Bronchial epithelial cell (primary cell): ENCODE results near the gene NXN. TPM values are rescaled to one million over a fixed set of nuclear protein-coding genes. Genes with fewer than 3 reads are reported as not detected.
"Not testable (repeated sequence)": the region's sequence is repeated elsewhere in the genome, so short reads cannot be mapped to it uniquely, and the experiment has no call there.

Experiments
- DNase-seq: peaks from one replicate; pipeline ENCODE4 v3.0.0-alpha.2; 2010; ENCODE audit warnings: low read depth
- FAIRE-seq: peaks from 2 replicates; lab custom pipeline; 2011; peaks lifted over from hg19 to GRCh38; lab: Jason Lieb, UNC
- H3K27me3 ChIP-seq: 2 replicates; pipeline ENCODE4 v1.5.1; 2011; ENCODE audit warnings: low read length; ENCODE audit not compliant: control insufficient read depth, insufficient read depth
- H3K36me3 ChIP-seq: 2 replicates; pipeline ENCODE4 v1.5.1; 2011; ENCODE audit warnings: low read length; ENCODE audit not compliant: control insufficient read depth, insufficient read depth
- H3K4me3 ChIP-seq: 2 replicates; pipeline ENCODE4 v1.5.1; 2011; ENCODE audit warnings: mild to moderate bottlenecking, low read depth, low read length, control low read depth
- total RNA-seq: library from RNA; depleted of rRNA; stranded (reverse); fragments of >200 nt; gene quantifications from 2 replicates; pipeline ENCODE4 v1.2.1, GENCODE V29; 2014
- TF ChIP-seq, protein P1 (sequence below): IDR thresholded peaks from 2 replicates; pipeline ENCODE4 v1.5.1; 2011; ENCODE audit warnings: mild to moderate bottlenecking, moderate library complexity, low read length, control low read depth, inconsistent platforms; ENCODE audit not compliant: insufficient read depth, severe bottlenecking

The NXN gene
- total RNA-seq, 1 donor from 2014 or later: 70.3 TPM

DNA sequence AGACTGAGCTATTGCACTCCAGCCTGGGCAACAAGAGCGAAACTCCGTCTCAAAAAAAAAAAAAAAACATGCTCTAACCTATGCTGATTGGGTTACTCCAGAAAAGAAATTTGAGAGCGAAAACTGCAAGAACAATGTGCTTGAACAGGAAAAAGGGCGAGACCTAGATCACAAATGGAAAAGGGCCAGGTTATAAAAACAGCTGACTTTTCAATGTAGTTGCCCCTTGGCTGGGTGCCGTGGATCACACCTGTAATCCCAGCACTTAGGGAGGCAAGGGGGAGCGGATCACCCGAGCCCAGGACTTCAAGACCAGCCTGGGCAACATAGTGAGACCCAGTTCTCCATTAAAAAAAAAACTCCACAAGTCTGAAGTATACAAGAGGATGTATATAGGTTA lies 148.6 kb downstream of the NXN start:
- TF ChIP-seq, protein P1, sequence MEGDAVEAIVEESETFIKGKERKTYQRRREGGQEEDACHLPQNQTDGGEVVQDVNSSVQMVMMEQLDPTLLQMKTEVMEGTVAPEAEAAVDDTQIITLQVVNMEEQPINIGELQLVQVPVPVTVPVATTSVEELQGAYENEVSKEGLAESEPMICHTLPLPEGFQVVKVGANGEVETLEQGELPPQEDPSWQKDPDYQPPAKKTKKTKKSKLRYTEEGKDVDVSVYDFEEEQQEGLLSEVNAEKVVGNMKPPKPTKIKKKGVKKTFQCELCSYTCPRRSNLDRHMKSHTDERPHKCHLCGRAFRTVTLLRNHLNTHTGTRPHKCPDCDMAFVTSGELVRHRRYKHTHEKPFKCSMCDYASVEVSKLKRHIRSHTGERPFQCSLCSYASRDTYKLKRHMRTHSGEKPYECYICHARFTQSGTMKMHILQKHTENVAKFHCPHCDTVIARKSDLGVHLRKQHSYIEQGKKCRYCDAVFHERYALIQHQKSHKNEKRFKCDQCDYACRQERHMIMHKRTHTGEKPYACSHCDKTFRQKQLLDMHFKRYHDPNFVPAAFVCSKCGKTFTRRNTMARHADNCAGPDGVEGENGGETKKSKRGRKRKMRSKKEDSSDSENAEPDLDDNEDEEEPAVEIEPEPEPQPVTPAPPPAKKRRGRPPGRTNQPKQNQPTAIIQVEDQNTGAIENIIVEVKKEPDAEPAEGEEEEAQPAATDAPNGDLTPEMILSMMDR: no peak
- FAIRE-seq: no peak
- no peaks in the 10 kb centered on the region for H3K27me3 ChIP-seq
- H3K36me3 ChIP-seq: peaks cover 4% of the 10 kb centered on the region
- DNase-seq: no peak
- no peak overlapping the region for H3K4me3 ChIP-seq

DNA sequence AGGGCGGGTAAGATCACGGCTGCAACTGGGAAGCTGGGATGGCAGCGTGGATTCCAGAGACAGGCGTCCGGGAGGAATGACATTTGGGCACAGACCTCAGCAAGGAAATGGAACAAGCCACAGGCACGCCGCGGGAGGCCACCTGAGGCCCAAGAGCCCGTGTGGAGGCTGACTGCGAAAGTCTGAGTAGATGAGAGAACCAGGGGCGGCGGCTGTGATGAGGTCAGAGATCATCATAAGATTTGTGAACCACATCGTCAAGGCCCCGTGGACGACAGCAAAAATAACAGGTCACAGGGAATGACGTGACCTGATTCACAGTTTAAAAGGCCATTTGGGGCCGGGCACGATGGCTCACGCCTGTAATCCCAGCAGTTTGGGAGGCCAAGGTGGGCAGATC lies 149.2 kb downstream of the NXN start:
- Histone ChIP-seq H3K36me3 (peaks cover 5% of the 10 kb centered on the region), H3K27me3 (no peaks in the 10 kb centered on the region), H3K4me3 (no peak overlapping the region)
- DNase-seq (no peak), FAIRE-seq (no peak)
- TF ChIP-seq, protein P1: no peak

DNA sequence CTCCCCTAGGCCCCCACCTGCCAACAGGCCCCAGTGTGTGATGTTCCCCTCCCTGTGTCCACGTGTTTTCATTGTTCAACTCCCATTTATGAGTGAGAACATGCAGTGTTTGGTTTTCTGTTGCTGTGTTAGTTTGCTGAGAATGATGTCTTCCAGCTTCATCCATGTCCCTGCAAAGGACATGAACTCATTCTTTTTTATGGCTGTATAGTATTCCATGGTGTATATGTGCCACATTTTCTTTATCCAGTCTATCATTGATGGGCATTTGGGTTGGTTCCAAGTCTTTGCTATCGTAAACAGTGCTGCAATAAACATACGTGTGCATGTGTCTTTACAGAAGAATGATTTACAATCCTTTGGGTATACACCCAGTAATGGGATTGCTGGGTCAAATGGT lies 150.0 kb downstream of the NXN start:
- FAIRE-seq, H3K27me3 ChIP-seq, H3K4me3 ChIP-seq, DNase-seq: not testable (repeated sequence)
- H3K36me3 ChIP-seq: peaks cover 11% of the 10 kb centered on the region

DNA sequence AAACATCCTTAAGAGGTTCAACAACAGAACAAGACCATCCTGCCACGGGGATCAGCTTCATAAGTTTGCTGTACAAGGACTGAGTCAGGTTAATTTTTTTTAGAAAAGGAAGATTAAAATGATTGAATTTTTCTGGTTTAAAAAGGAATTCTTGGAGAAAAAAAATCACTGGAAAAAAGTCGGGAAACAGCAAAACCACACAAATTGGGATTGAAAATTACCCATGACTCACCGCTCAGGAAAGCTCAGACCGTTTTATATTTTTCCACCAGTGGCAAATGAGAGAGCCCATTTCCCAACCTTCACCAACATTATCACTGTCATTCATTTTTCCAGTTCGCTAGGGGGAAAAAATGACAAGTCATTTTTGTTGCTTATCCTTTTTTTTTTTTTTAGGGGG lies 150.8 kb downstream of the NXN start:
- TF ChIP-seq, protein P1: no peak
- Histone ChIP-seq H3K27me3 (no peaks in the 10 kb centered on the region), H3K4me3 (no peak overlapping the region), H3K36me3 (peaks cover 12% of the 10 kb centered on the region)
- FAIRE-seq (no peak), DNase-seq (no peak)

DNA sequence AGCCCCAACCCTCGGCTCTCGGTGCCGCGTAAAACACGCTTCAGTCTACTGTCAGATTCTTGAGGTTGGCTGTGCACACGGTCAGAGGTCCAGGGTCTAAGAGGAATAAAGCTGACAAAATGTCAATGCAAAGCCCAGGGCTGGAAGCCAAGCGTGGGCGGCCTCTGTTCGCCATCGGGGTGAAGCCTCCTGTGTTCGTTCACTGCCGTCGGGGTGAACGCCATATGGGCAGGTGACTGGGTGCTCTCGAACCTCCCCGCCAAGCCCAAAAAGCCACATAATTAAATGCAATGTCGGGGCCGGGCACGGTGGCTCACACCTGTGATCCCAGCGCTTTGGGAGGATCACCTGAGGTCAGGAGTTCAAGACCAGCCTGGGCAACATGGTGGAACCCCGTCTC lies 152.8 kb downstream of the NXN start:
- no peak for FAIRE-seq
- H3K27me3 ChIP-seq: no peaks in the 10 kb centered on the region
- TF ChIP-seq, protein P1: no peak
- DNase-seq: no peak
- H3K36me3 ChIP-seq: peaks cover 24% of the 10 kb centered on the region
- H3K4me3 ChIP-seq: no peak overlapping the region

DNA sequence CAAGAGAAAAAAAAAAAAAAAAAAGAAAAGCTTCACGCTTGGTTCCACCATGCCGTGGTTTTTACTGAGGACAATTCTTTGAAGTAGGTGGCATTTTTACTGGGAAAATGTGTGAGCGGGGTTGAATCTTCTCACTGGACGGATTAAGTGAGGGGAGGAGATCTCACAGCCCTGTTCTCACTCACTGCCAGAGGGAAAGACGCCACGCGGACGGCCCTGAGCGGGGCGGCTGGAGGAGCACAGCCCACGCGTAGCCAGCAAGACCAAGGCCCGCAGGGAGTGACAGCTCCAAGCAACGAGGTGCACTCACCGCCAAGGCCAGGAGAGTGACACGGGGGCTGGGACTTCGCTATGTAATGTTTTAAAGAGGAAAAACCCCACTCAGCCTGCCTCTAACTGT lies 154.4 kb downstream of the NXN start:
- TF ChIP-seq, protein P1: no peak
- DNase-seq (no peak), FAIRE-seq (no peak)
- Histone ChIP-seq H3K27me3 (no peaks in the 10 kb centered on the region), H3K4me3 (no peak overlapping the region), H3K36me3 (peaks cover 27% of the 10 kb centered on the region)
